Measurements from ENCODE around the gene CUX1.

The CUX1 gene

DNA sequence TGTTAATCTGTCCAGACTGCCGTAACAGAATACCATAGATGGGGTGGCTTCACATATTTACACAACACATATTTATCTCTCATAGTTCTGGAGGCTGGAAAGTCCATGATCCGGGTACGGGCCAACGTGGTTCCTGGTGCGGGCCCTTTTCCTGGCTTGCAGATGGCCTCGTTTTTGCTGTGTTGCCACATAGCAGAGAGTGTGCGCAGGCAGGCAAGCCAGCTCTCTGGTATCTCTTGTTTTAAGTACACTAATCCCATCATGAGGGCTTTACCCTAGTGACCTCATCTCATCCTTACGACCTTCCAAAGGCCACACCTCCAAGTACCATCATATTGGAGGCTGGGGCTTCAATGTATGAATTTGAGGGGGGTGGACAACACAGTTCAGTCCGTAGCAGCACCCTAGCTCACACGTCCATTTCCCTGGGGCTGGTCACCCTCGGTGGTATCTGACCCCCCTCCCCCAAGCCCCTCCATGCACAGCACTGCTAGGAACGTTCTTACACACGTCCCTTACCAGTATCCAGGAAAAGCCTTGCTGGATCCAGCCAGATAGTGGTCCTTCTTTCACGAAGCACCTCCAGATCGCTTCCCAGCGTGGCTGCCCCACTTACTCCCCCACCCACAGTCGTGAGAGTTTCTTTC, 21.5 kb downstream of the CUX1 start:
- POLR2A ChIA-PET: no interaction called here
- TF ChIP-seq, protein P1, sequence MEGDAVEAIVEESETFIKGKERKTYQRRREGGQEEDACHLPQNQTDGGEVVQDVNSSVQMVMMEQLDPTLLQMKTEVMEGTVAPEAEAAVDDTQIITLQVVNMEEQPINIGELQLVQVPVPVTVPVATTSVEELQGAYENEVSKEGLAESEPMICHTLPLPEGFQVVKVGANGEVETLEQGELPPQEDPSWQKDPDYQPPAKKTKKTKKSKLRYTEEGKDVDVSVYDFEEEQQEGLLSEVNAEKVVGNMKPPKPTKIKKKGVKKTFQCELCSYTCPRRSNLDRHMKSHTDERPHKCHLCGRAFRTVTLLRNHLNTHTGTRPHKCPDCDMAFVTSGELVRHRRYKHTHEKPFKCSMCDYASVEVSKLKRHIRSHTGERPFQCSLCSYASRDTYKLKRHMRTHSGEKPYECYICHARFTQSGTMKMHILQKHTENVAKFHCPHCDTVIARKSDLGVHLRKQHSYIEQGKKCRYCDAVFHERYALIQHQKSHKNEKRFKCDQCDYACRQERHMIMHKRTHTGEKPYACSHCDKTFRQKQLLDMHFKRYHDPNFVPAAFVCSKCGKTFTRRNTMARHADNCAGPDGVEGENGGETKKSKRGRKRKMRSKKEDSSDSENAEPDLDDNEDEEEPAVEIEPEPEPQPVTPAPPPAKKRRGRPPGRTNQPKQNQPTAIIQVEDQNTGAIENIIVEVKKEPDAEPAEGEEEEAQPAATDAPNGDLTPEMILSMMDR (IDR thresholded peaks at IDR 0.05; ENCODE audit: insufficient read depth, low read length, missing control alignments): no peak

DNA sequence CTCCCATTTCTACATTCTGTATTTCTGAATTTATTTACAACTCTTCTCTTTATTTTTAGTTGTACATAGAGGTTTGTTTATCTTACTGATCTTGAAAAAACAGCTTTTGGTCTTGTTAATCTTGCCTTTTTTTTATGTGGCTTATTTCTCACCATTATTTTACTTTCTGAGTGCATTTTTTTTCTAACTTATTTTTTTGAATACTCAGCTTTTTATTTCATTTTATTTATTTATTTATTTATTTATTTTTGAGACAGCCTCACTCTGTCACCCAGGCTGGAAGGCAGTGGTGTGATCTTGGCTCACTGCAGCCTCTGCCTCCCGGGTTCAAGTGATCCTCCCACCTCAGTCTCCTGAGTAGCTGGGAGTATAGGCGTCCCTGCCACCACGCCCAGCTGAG, 23.9 kb downstream of the CUX1 start:
- DNase-seq (ENCODE audit: low read depth, low spot score): no peak
- POLR2A ChIA-PET: no interaction called here
- no peak overlapping the region for H3K4me3 ChIP-seq (ENCODE audit: low read depth, low read length)
- CTCF ChIA-PET: interaction anchor here (0.7 to 1.2 kb wide), 5 partner anchors 12 to 559 kb away, joined by 3 to 4 read pairs (median 3); no protein-coding TSS in a partner anchor
- TF ChIP-seq, protein P1 (IDR thresholded peaks at IDR 0.05; ENCODE audit: insufficient read depth, low read length, missing control alignments): no peak

More for the DNA sequence above, 21.5 kb downstream of the CUX1 start:
- no peak overlapping the region for H3K4me3 ChIP-seq (ENCODE audit: low read depth, low read length)
- CTCF ChIA-PET: interaction anchor here (1.6 kb wide), 1 partner anchor 19 kb away, joined by 4 read pairs; no protein-coding TSS in a partner anchor
- no peak for DNase-seq (ENCODE audit: low read depth, low spot score)

DNA sequence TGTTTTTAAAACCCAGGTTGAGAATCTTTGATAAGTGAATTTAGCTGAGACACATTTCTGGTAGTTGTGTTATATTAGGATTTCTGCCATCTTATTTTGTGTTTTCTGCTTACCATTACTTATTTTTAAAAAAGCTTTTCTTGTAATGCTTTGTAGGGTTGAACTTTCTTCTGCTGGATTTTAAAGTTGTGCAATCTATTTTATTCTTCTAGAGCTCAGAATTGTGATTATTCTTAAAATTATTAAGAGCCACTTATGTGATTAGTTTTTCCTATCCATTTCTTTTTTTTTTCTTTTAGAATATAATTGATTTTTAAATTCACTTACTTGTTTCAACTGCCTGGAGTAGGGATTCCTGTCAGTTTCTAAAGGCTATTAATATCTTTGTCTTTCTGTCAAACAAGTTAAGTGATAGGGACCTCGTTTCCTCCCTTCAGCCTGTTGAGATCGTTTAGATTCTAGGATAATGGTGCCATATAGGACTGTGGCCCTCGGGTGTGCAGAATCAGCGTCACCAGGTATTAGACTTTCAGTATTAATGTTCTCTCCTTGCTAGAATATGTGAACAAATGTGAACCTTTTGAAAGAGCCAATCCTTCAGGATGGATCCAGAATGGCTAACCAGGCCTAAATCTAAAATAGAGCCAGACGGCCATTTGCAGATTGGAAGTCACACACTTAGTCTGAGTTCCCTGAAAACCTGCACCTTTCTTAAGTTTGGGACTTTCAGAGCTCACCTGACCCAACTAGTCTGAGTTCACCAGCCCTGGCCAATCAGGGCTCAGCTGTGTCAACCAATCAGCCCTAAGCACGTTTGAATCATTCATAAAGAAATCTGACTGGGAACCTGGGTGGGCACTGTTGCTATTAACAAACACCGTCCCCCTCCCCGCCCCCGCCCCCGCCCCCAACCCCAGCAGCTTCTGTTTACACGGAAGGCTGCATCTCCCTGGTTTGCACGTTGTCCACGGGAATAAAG, 26.2 kb downstream of the CUX1 start:
- CTCF ChIA-PET: interaction anchor here (1.1 kb wide), 1 partner anchor 29 kb away, joined by 3 read pairs; no protein-coding TSS in a partner anchor

DNA sequence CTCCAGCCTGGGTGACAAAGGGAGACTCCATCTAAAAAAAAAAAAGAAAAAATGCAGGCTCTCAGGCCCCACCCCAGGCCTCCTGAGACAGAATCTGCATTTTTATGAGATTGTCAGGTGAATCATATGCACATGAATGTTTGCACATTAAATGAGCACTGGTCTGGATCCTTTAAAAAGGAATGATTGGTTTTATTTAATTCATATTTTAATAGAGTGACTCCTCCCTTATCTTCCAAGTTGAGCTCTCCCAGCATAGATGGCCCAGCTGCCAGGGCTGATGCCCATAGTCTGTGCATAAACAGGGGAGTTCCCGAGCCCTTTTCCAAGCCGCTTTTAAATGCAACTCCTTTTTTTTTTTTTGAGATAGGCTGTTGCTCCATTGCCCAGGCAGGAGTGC, 28.5 kb downstream of the CUX1 start:
- DNase-seq (ENCODE audit: low read depth, low spot score): no peak
- POLR2A ChIA-PET: interaction anchor here (0.7 kb wide), 1 partner anchor 51 kb away, joined by 4 read pairs; no protein-coding TSS in a partner anchor
- CTCF ChIA-PET: interaction anchor here (1.1 kb wide), 1 partner anchor 11 kb away, joined by 3 read pairs; no protein-coding TSS in a partner anchor
- no peak overlapping the region for H3K4me3 ChIP-seq (ENCODE audit: low read depth, low read length)
- TF ChIP-seq, protein P1 (IDR thresholded peaks at IDR 0.05; ENCODE audit: insufficient read depth, low read length, missing control alignments): no peak

More for the DNA sequence above, 26.2 kb downstream of the CUX1 start:
- DNase-seq (ENCODE audit: low read depth, low spot score): no peak
- TF ChIP-seq, protein P1 (IDR thresholded peaks at IDR 0.05; ENCODE audit: insufficient read depth, low read length, missing control alignments): no peak
- no peak overlapping the region for H3K4me3 ChIP-seq (ENCODE audit: low read depth, low read length)
- POLR2A ChIA-PET: no interaction called here

DNA sequence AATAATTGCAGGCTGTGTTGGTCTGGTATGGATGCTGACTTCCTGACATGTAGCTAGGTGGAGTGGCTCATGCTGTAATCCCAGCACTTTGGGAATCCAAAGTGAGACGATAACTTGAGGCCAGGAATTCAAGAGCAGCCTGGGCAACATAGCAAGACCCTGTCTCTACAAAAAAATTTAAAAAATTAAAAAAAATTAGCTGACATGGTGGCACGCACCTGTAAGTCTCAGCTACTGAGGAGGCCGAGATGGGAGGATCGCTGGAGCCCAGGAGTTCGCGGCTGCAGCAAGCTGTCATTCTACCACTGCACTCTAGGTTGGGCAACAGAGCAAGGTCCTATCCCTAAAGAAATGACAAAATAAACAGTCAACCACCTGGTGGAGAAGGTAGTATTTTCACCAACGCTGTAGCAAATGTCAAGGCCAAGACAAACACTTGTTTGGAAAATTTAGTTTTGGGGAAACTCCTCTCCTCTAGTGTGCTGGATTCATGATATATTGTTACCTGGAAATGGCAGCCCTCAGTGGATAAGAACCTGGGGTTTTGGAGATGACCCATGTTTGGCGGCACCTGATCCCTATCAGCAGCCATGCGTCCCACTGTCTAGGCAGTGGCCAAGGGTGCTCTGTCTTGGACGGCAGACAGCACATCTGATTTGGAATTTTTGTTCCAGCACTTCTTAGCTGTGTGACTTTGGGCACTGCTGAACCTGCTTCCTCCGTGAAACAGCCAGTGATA, 29.5 kb downstream of the CUX1 start:
- no peak for DNase-seq (ENCODE audit: low read depth, low spot score)
- ChIA-PET CTCF (interaction anchor here (0.6 kb wide), 1 partner anchor 13 kb away, joined by 3 read pairs; no protein-coding TSS in a partner anchor), POLR2A (no interaction called here)
- no peak overlapping the region for H3K4me3 ChIP-seq (ENCODE audit: low read depth, low read length)
- TF ChIP-seq, protein P1 (IDR thresholded peaks at IDR 0.05; ENCODE audit: insufficient read depth, low read length, missing control alignments): no peak
